Activated CD8-positive, alpha-beta memory T cell treated with anti-CD3 and anti-CD28 coated beads, Interleukin-2, amount 50 U/mL, for 4 hours (primary cell): ENCODE measurements around the gene TMEM115.
"Not testable (repeated sequence)": the region's sequence is repeated elsewhere in the genome, so short reads cannot be mapped to it uniquely, and the experiment has no call there.

Source experiments
- DNase-seq: peaks from one replicate; pipeline ENCODE4 v3.0.0-alpha.2; 2020

Gene TMEM115

GRCh38 chr3:50314342-50314741 is 45.0 kb downstream of the TMEM115 start:
- DNase-seq = no peak

- DNase-seq = not testable (repeated sequence)
Measured at GRCh38 chr3:50312041-50312440, 47.3 kb downstream of the TMEM115 start.
